Epithelial cell of proximal tubule (primary cell): ENCODE results near the gene HPX. TPM values are rescaled to one million over a fixed set of nuclear protein-coding genes. Genes with fewer than 3 reads are reported as not detected.

Experiments
- DNase-seq: peaks from one replicate; pipeline ENCODE4 v3.0.0-alpha.2; 2011; ENCODE audit warnings: low read depth
- H3K4me3 ChIP-seq: 2 replicates; pipeline ENCODE4 v1.5.1; 2011; ENCODE audit warnings: low read depth, mild to moderate bottlenecking, low read length
- total RNA-seq: library from RNA; depleted of rRNA; stranded (reverse); fragments of >200 nt; gene quantifications from 2 replicates; pipeline ENCODE4 v1.2.3, GENCODE V29; 2015
- TF ChIP-seq, protein P1 (sequence below): conservative IDR thresholded peaks from 2 replicates; pipeline ENCODE4 v1.5.1; 2012; ENCODE audit warnings: low read depth, mild to moderate bottlenecking, low read length

HPX gene
- total RNA-seq, 1 donor from 2014 or later, result 0.06 TPM

DNA sequence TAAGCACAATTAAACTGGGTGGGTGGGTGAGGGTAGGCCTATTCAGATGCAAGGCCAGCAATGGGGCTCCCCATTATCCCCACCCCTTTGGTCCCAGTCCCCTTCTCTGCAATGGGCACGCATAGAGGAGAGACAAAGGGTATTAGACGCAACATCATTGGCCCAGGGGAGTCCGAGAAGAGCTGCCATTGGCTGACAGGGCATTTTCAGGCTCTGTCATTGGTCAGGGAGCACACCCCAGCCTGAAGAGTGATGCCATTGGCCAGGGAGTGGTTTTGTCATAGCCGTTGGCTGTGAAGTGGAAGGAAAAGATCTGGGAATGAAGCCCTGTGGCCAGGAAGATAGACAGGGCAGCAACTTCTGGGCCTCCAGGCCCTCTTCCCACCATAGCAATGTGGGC lies 35.8 kb upstream of the HPX start:
- TF ChIP-seq, protein P1, sequence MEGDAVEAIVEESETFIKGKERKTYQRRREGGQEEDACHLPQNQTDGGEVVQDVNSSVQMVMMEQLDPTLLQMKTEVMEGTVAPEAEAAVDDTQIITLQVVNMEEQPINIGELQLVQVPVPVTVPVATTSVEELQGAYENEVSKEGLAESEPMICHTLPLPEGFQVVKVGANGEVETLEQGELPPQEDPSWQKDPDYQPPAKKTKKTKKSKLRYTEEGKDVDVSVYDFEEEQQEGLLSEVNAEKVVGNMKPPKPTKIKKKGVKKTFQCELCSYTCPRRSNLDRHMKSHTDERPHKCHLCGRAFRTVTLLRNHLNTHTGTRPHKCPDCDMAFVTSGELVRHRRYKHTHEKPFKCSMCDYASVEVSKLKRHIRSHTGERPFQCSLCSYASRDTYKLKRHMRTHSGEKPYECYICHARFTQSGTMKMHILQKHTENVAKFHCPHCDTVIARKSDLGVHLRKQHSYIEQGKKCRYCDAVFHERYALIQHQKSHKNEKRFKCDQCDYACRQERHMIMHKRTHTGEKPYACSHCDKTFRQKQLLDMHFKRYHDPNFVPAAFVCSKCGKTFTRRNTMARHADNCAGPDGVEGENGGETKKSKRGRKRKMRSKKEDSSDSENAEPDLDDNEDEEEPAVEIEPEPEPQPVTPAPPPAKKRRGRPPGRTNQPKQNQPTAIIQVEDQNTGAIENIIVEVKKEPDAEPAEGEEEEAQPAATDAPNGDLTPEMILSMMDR, result no peak
- DNase-seq, result no peak
- H3K4me3 ChIP-seq, result no peak overlapping the region

DNA sequence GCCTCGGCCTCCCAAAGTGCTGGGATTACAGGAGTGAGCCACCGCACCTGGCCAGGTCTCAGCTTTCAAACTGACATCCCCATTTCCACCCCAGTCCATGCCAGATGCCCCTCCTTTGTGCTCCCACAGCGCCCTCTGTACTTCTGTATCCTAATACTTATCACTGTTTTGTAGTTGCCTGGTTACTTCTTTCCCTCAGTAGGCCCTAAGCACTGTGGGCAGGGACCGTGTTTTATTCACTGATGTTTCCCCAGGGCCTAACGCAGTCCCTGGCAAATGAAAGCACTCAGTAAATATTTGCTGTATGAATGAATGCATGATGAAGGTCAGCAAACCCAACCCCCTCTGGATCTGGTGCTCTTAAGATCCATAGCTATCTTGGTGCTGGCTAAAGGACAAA lies 35.1 kb upstream of the HPX start:
- TF ChIP-seq, protein P1, result peak; percentile 25
- H3K4me3 ChIP-seq, result no peak overlapping the region
- no peak for DNase-seq

DNA sequence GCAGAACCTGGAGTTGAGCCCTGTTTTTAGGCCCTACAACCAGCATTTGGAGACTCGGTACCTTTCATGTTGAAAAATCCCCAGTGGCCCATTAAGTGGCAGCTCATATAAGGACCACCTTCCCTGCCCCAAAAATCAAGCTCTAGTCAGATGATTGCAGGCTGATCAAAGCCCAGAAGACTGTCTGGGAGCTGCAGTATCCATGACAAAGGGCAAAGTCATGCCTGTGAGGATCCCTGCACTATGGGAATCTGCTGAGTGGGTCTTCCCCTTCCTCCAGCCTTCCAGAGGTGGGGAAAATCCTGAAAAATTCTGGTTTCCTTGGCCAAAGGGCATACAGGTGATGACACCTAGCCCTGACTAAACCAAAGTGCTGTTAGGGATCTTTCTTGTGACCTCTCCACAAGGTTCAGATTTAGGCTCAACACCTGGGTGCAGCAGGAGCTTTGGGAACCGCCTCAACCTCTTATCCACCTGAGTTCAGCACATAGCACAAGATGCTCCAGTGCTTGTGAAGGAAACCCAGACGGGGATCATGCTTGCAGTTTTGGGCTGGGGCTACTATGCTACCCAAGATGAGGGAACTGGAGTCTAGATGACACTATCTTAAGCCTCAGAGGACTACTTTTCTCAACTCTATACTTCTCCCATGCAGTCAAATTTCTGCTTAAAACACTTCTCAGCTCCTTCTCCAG lies 34.2 kb upstream of the HPX start:
- TF ChIP-seq, protein P1, result no peak
- no peak for DNase-seq
- no peak overlapping the region for H3K4me3 ChIP-seq

DNA sequence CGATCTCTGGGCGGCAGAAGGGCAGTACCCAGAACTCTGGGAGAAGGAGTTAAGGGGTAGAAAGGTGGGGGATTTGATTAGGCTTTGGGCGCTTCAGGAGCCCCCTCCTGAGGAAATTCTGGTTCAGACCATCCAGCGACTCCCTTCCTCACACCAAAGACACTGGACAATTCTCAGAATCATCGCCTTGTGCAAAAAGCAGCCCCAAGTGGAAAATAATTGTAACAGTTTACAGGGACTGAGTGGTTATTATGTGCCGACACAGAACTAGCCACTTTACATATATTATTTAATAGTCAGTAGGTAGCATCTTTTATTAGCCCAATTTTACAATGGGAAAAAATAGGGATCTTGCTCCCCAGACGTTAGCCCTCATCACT lies 33.6 kb upstream of the HPX start:
- TF ChIP-seq, protein P1, result no peak
- peak overlapping the region; percentile 74 for H3K4me3 ChIP-seq
- no peak for DNase-seq

DNA sequence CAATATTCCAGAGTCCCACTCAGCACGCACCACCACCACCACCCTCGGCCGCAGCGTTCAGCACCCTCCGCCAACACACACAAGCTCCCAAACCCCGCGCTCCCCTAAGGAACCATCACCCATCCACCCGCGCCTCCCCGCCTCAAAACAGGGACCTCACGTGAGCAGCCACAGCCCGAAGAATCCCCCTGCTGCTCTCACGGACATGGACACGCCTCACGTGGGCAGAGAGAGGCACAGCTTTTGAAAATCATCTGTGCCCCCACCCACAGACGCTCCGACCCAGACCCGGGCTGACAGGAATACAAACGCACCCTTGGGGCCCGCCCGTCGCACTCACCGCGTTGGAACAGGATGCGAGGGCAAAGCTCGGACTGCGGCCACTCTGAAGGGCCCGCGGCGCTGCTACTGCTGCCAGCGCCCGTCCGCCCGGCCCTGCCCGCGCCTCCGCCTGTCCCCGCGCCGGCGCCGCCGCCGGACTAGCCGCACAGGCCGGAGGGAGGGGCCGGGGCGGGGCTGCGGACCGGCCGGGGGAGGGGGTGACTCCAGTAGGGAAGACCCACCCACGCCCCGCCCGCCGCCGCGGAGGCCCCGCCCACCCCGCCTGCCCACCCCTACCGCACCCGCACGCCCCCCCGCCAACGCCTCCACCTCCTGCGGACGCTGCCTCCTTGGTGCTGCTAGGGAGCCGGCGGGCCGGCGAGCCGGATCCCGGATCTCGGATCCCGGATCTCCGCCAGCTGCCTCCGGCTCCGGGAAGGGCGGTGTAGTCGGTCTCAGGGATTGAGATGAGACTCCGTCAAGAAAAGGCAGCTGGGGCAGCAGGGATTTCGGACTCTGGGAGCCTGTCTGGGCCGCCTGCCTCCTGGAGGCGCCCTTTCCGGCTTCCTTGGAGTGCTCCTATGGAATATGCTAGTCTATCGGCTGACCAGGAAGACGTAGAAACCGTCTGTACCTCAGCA lies 32.9 kb upstream of the HPX start, which contains the start of gene TRIM3:
TRIM3 (minus strand) TSS at position 491 of the 962 bp plus-strand sequence. CDS start 8,246 bp downstream, outside the sequence.
- DNase-seq, result peak; percentile 13
- TF ChIP-seq, protein P1, result peak; percentile 43
- peak within 1 kb of the TSS; percentile 93 for H3K4me3 ChIP-seq

DNA sequence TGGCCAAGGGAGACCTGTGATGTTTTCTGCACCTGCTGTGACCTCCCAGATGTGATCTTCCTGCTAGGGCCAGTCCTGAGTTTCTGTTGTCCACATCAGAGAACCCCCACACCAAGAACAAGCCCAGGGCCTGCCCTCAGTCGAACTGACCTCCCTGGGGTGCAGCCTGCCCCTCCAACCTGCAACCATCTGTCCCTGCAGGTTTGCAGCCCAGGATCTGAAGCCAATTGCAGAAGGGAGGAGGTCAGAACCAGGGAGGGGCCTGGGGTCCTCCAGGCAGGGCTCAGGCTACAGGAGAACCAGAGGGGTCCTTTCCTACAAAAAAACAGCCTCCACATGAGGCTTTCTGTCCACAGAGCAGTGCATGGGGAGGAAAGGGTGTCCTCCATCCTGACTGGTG lies 32.1 kb upstream of the HPX start:
- H3K4me3 ChIP-seq, result peak overlapping the region; percentile 93
- TF ChIP-seq, protein P1, result no peak
- DNase-seq, result no peak
